GM20000 (cell line): ENCODE results near the gene FOXO1.

Experiments used
- DNase-seq: peaks from one replicate; pipeline ENCODE4 v3.0.0; 2012; ENCODE audit warnings: low spot score
- TF ChIP-seq, protein P1 (sequence below): IDR thresholded peaks from 2 replicates; pipeline ENCODE4 v1.5.1; 2012; ENCODE audit warnings: mild to moderate bottlenecking, control low read depth; ENCODE audit errors: extremely low read depth, missing control alignments

Gene FOXO1

DNA sequence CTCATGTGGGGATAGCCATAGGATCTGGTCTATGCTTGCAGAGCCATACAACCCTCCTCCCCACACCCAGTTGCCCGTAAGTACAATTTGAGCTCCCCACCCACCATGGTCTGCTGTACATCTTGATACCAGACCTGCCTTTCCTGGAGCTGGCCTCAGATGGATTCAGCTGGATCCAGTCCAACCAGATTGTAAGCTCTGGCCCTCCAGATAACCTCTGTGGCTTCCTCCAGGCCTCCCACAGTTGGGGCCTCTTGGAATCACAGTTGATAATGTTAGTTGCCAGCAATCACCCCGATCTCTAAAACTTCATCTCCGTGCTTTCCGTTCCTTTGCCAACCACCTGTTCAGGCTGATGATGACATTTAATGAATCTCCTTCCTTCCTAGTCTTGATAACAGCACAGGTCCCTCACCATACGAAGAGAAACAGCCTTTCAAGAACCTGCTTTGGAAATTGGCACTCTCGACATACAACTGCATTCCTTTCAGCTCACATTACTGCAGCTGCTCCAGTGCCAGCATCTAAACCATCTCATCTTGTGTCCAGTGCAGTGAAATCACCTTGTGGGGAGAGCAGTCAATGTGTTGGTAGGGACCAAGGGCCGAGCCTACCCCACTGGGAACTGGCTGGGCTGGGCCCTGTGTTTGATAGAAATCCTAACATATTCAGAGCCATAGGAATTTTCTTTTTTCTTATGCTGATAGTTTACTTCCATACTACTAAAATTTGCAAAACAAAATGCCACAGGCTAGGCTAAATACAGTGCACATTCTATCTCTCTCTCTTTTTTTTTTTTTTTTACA lies 15.1 kb upstream of the FOXO1 start:
- DNase-seq = no peak
- TF ChIP-seq, protein P1, sequence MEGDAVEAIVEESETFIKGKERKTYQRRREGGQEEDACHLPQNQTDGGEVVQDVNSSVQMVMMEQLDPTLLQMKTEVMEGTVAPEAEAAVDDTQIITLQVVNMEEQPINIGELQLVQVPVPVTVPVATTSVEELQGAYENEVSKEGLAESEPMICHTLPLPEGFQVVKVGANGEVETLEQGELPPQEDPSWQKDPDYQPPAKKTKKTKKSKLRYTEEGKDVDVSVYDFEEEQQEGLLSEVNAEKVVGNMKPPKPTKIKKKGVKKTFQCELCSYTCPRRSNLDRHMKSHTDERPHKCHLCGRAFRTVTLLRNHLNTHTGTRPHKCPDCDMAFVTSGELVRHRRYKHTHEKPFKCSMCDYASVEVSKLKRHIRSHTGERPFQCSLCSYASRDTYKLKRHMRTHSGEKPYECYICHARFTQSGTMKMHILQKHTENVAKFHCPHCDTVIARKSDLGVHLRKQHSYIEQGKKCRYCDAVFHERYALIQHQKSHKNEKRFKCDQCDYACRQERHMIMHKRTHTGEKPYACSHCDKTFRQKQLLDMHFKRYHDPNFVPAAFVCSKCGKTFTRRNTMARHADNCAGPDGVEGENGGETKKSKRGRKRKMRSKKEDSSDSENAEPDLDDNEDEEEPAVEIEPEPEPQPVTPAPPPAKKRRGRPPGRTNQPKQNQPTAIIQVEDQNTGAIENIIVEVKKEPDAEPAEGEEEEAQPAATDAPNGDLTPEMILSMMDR = no peak

DNA sequence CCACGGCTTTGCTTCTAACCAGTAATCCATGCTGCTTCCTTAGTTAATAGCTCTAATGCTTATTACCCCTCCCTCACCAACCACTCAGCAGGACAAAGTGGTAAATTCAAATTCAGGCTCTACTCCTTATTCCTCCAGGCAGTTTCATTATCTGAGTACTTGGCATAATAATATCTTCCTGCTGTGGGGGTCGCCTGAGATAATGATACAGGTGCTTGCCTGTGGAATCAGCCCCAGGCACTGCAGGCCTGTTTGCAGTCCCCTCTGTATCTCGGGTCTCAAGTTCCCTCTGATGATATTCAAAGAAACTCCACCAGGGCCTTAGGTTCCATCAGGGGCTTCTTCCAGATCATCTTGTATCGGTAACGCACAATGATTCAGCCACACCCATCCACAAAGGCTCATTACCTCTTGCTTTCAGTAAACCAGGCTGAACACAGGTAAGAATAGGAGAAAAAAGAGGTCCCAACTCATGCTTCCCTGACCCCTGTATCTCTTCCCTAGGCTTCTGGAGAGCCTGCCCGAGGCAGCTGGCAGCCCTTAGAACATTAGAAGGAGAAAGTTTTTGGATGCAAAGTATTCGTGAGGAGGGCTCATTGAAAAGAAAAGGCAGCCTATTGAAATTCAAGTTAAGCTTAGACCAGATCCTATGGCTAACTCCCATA lies 14.3 kb upstream of the FOXO1 start:
- TF ChIP-seq, protein P1 = no peak

DNA sequence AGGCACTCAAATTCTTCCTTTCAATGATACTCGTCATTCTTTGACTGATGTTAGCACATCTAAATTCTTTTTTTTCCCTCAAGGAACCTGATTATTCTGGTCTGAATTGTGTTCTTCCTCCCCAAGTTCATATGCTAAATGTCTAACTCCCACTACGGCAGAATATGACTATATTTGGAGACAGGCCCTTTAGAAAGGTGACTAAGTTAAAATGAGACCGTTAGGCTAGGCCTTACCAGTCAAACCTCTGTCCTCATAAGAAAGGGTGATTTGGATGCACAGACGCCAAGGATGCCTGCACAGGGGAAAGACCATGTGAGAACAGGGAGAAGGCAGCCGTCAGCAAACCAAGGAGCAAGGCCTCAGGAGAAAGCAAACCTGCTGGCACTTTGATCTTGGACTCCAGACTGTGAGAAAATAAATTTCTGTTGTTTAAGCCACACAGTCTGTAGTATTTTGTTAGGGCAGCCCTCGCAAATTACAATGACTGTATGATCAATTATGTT lies 13.1 kb upstream of the FOXO1 start:
- TF ChIP-seq, protein P1 = no peak
- no peak for DNase-seq

More for the DNA sequence above, 14.3 kb upstream of the FOXO1 start:
- DNase-seq = no peak

DNA sequence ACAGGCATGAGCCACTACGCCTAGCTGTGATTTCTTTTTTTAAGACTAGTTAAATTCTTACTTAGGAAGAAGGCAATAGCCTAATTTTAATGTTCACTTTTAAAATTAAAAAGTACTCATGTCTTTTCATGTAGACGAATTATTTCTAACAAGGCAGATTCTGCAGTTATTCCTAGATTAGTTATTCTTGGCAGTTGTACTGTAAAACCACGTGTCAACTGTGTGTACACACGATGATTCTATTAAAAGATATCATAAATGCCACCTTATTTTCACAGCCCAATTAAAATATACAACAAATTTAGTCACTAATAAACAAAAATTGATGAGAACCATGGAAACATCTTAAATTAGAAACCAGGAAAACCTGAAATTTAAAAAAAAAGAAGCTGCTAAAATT lies 10.6 kb upstream of the FOXO1 start:
- TF ChIP-seq, protein P1 = no peak
- no peak for DNase-seq

DNA sequence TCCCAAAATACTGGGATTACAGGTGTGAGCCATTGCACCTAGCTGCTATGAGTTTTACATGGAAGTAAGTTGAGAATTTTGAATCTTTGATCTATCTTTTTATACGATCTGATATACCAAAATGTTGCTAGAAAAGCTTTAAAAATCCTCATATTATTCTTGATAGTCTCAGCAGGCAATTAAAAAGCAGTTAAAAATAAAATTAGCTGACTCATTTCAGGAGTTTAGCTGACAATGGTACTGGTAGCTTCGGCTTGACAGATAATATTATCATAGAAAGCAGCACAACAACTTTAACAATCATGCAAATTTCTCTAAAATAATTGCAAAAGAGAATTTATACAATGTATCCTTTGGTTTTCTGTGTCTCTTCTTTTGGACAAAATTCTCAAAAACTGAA lies 9.6 kb upstream of the FOXO1 start:
- DNase-seq = no peak
- TF ChIP-seq, protein P1 = no peak

DNA sequence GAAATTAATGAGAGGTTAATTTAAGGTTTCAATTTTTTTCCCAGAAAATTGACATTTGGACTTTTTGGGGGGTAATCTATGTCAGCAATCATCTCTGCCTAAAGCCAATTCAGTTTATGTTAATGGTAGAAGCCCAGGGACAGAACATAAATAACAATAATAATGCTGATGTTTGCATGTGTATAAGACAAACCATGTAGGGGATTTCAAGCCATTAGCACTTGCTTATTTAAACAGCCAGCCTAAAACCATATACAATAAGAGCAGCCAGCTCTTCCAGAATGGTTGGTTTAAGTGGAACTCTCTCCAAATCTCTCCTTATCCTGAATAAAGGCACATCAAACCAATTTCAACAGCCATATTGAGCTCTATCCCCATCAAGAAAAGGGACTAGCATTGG lies 7.0 kb upstream of the FOXO1 start:
- no peak for DNase-seq
- TF ChIP-seq, protein P1 = no peak

DNA sequence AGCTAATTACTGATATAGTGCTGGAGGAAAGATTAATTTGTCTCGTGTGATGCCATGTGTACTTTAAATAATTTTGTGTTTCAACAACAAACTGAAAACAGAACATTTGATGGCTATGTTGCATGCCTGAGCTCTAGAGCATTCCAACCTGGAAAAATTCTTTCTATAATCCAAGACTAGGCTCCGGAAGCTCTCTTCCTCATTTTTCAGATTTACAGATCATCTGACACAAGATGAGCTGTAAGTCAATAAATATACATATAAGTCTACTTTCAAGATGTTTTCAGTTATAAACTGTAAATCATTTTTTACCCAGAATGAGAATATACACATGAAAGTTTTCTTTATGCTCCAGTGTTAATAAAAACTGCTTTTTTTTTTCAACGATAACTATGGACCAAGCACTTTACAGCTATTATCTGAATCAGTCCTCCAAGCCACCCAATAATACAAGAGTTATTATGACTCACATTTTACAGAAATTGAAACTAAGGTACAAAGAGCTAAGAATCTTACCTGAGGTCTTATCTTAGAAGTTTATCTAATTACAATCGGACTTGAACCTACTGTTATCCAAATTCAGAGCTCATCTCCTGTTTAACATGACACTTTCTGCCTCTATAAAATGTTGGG lies 6.4 kb upstream of the FOXO1 start:
- TF ChIP-seq, protein P1 = no peak
- no peak for DNase-seq
